ENCODE measurements around the gene FZR1.
A peak's percentile ranks its signal among the peaks of the same experiment; 100 is the strongest.

FZR1 gene

GRCh38 chr19:3505598-3506383 is at the start of gene FZR1:
Gene FZR1 (plus strand): TSS chr19:3506311. CDS start chr19:3522990, 16,679 bp downstream.
- peak; percentile 99 for DNase-seq

- DNase-seq: no peak
These were observed 49.1 kb upstream of the FZR1 start for GRCh38 chr19:3456925-3457527.

- no peak for DNase-seq
These were observed 48.4 kb upstream of the FZR1 start for GRCh38 chr19:3457528-3458228.

- no peak for DNase-seq
These were observed 47.7 kb upstream of the FZR1 start for GRCh38 chr19:3458229-3459088.

- peak; percentile 45 for DNase-seq
These were observed 46.8 kb upstream of the FZR1 start for GRCh38 chr19:3459089-3459881.

GRCh38 chr19:3459965-3460582 is 46.0 kb upstream of the FZR1 start:
- no peak for DNase-seq

- DNase-seq: no peak
These were observed 43.0 kb upstream of the FZR1 start for GRCh38 chr19:3462991-3463713.

- DNase-seq: no peak
These were observed 42.2 kb upstream of the FZR1 start for GRCh38 chr19:3463714-3464586.

GRCh38 chr19:3464587-3465235 is 41.4 kb upstream of the FZR1 start:
- no peak for DNase-seq

- DNase-seq: no peak
These were observed 40.6 kb upstream of the FZR1 start for GRCh38 chr19:3465552-3465951.

- no peak for DNase-seq
These were observed 39.5 kb upstream of the FZR1 start for GRCh38 chr19:3466635-3467034.

- no peak for DNase-seq
These were observed 38.5 kb upstream of the FZR1 start for GRCh38 chr19:3467437-3468198.

GRCh38 chr19:3468211-3468610 is 37.9 kb upstream of the FZR1 start:
- no peak for DNase-seq

- DNase-seq: no peak
These were observed 36.2 kb upstream of the FZR1 start for GRCh38 chr19:3469638-3470499.

- DNase-seq: no peak
These were observed 35.5 kb upstream of the FZR1 start for GRCh38 chr19:3470500-3471128.

- DNase-seq: no peak
These were observed 34.0 kb upstream of the FZR1 start for GRCh38 chr19:3471954-3472655.

All from hematopoietic multipotent progenitor cell treated with erythropoietin and hydrocortisone succinate and interleukin-3 and kit ligand, for 8 days (in vitro differentiated cells).